ENCODE data around the gene ZFTA.
"Not testable (repeated sequence)": the region's sequence is repeated elsewhere in the genome, so short reads cannot be mapped to it uniquely, and the experiment has no call there.

The ZFTA gene

DNA sequence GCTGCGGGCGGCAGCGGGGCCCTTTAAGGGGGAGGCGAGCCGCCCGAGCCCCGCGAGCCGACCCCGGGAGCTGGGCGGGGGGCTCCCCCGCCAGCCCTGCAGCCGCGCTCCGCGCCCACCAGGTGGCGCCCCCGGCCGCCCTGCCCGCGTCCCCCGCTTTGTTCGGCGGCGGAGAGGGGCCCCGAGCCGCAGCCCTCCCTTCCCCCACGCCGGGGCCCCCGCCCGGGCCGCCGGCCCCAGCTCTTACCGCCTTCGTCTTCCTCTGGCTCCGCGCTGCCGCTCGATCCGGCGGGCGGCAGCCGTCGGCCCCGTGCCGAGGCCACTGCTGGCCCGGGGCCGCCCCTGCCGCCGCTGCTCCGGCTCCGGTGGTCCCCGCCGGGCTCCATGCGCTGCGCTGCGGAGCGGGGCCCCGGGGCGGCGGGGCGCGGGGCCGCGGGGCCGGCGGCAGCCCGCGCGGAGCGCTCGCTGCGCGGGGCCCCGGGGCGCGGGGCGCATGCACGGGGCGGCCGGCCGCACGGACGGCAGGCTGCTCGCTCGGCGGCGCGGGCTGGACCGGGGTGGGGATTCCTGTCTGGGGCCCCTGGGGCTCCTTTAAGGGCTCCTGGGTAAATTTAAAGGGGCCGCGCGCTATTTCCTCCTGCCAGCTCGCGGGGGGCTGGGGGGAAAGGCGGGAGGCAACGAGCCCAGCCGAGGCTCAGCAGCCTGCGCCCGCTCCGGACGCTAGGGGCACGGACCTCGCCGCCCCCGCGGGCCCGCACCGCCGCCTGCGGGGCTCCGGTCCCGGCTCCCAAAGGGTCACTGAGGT, at the start of gene ZFTA:
Gene ZFTA (minus strand): TSS at position 539 of the 805 bp plus-strand sequence. CDS start 153 bp downstream, at position 386.
- DNase-seq (ENCODE audit: low read depth): peak; percentile 44

- DNase-seq (ENCODE audit: low read depth): no peak
Observed at GRCh38 chr11:63817758-63818498, 49.4 kb upstream of the ZFTA start.

- DNase-seq (ENCODE audit: low read depth): no peak
Observed at GRCh38 chr11:63816732-63817131, 48.2 kb upstream of the ZFTA start.

GRCh38 chr11:63816166-63816565, 47.6 kb upstream of the ZFTA start:
- no peak for DNase-seq (ENCODE audit: low read depth)

GRCh38 chr11:63814383-63814736, 45.8 kb upstream of the ZFTA start:
- no peak for DNase-seq (ENCODE audit: low read depth)

DNA sequence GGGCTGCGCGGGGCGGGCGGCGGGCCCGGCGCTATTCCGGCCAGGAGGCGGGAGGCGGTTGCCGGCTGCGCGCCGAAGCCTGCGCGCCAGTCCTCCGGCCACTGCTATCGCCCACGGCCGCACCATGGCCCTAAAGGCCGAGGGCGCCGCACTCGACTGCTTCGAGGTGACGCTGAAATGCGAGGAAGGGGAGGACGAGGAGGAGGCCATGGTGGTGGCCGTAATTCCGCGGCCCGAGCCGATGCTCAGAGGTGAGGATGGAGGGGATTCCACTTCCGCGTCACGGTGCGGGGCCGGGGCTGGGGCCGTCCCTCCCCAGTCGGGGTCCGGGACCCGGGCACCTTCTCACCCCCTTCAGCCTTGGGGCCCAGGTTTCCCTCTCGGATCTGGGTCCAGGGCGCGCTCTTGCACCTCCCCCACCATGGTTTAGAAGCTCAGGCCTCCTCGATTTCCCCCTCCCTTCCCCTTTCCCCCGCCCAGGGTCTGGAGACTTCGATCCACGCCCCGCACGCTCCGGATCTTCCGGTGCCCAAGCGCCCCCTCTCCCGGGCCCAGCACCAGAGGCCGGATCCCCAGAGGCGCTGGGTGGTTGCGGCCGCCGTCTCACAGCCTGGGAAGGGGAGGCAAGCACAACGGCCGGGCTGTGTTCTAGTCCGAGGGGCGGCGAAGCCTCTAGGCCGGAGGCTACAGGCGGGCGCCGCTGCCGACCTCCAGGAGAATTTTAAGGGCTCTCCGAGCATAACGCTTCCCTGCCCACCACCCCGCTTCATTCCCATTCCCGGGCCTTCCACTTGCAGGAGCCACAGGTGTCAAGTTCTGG, 45.2 kb upstream of the ZFTA start:
- DNase-seq (ENCODE audit: low read depth): no peak

- DNase-seq (ENCODE audit: low read depth): peak; percentile 63
Observed at GRCh38 chr11:63813035-63813562, 44.5 kb upstream of the ZFTA start, which contains the start of gene SPINDOC. TSS of gene SPINDOC (plus strand) at chr11:63813456. CDS start at chr11:63813687, 231 bp downstream.

DNA sequence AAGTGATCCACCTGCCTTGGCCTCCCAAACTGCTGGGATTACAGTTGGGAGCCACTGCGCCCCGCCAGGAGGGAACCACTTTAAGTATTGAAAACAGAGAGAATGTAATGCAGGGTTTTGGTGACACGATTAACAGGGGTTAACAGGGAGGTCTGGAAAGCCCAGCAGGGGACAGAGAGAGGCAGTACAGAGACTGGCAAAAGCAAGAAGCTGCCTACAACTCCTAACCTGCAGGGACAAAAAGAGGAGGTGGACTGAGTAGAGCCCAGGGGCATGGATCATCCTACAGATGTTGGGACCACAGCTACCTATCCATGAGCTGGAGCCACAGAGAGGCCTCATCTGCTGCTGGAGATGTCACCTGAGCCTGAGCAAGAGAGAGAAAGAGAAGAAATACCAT, 42.9 kb upstream of the ZFTA start:
- DNase-seq (ENCODE audit: low read depth): no peak

DNA sequence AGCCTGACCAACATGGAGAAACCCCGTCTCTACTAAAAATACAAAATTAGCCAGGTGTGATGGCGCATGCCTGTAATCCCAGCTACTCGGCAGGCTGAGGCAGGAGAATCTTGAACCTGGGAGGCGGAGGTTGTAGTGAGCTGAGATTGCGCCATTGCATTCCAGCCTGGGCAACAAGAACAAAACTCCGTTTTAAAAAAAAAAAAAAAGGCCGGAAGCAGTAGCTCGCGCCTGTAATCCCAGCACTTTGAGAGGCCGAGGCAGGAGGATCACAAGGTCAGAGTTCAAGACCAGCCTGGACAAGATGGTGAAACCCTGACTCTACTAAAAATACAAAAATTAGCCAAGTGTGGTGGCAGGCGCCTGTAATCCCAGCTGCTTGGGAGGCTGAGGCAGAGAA, 41.8 kb upstream of the ZFTA start:
- DNase-seq (ENCODE audit: low read depth): not testable (repeated sequence)

GRCh38 chr11:63805844-63806415, 37.4 kb upstream of the ZFTA start:
- DNase-seq (ENCODE audit: low read depth): no peak

GRCh38 chr11:63804259-63804658, 35.7 kb upstream of the ZFTA start:
- DNase-seq (ENCODE audit: low read depth): no peak

DNA sequence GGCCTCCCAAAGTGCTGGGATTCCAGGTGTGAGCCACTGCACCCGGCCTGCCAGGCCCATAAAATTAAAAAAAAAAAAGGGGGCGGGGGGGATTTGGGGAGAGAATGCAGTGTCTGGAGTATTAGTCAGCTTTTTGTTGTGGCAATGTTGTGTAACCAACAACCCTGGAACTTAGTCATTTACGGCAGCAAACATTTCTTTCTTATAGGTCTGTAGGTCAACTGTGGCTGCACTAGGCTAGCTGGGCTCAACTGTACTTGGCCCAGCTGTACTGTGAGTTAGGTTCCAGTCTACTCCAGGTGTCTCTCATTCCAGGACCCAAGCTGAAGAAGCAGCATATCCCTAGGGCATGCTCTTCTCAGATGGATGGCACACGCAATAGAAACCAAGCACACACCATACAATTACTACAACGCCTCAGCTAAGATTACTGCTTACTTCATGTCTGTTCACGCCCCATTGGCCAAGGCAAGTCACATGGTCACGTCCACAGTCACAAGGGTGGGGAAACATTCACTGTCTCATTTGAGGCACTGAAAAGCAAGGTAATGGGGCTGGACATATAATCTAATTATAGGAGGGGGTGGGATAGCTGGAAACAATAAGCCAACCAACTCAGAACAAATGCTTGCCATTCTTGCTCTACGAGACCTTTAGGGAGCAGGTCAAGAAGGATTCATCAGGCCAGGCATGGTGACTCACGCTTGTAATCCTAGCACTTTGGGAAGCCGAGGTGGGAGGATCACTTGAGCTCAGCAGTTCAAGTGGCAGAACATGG, 34.3 kb upstream of the ZFTA start:
- DNase-seq (ENCODE audit: low read depth): no peak

GRCh38 chr11:63800921-63801320, 32.3 kb upstream of the ZFTA start:
- no peak for DNase-seq (ENCODE audit: low read depth)

DNA sequence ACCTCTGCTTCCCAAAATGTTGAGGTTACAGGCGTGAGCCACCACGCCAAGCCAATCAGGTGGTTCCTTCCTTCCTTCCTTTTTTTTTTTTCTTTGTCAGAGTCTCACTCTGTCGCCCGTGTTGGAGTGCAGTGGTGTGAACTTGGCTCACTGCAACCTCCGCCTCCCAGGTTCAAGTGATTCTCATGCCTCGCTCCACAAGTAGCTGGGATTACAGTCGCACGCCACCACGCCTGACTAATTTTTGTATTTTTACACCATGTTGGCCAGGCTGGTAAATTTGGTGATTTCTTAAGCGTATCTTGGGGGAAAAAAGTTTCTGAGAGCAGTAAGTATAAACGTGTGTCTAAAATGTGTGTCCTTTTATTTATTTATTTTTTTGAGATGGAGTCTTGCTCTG, 26.5 kb upstream of the ZFTA start:
- DNase-seq (ENCODE audit: low read depth): no peak

- no peak for DNase-seq (ENCODE audit: low read depth)
Observed at GRCh38 chr11:63793161-63793560, 24.6 kb upstream of the ZFTA start.

GRCh38 chr11:63791495-63792167, 23.1 kb upstream of the ZFTA start:
- DNase-seq (ENCODE audit: low read depth): no peak

DNA sequence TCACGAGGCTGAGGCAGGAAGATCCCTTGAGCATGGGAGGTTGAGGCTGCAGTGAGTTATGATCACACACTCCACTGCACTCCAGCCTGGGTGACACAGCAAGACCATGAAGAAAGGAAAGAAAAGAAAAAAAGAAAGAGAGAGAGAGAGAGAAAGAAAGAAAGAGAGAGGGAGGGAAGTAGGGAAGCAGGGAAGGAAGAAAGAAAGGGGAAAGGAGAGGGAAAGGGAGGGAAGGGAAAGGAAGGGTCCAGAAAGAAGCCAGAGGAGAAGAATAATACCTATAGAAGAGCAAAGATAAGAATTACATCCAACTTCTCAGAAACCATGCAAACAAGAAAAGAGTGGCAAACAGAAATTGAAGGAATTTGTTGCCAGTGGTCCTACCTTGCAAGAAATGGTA, 17.2 kb upstream of the ZFTA start:
- no peak for DNase-seq (ENCODE audit: low read depth)

GRCh38 chr11:63783925-63784592, 15.5 kb upstream of the ZFTA start:
- no peak for DNase-seq (ENCODE audit: low read depth)

DNA sequence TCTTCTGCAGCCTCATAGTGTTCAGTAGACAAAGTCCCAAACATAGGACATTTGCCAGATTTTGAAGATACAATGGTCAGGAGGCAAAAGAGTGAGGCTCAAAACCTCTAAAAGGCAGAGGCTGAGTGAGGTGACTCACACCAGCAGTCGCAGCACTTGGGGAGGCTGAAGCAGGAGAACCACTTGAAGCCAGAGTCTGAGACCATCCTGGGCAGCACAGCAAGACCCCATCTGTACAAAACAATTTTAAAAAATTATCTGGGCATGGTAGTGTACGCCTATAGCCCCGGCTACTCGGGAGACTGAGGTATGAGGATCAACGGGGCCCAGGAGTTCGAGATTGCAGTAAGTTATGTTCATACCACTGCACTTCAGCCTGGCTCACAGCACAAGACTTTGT, 14.2 kb upstream of the ZFTA start:
- no peak for DNase-seq (ENCODE audit: low read depth)

- no peak for DNase-seq (ENCODE audit: low read depth)
Observed at GRCh38 chr11:63779039-63779438, 10.5 kb upstream of the ZFTA start.
